CD14-positive monocyte (primary cell): ENCODE data around the gene CPEB3. TPM values are rescaled to one million over a fixed set of nuclear protein-coding genes. Genes with fewer than 3 reads are reported as not detected.
A peak's percentile ranks its signal among the peaks of the same experiment; 100 is the strongest.

Experiments
- DNase-seq, 3 donors: peaks; one replicate each; pipeline ENCODE4 v3.0.0-alpha.2; 2011 to 2022
- H2AFZ ChIP-seq: 2 replicates; pipeline ENCODE4 v1.6.0; 2012; ENCODE audit warnings: mild to moderate bottlenecking, low read depth, low read length, inconsistent platforms; ENCODE audit not compliant: insufficient read depth, poor library complexity, severe bottlenecking
- H3K27ac ChIP-seq, 2 donors: 1 replicate in 1 of 2; 2 replicates in 1 of 2; pipeline ENCODE4 v1.5.1; 2012 to 2013; ENCODE audit warnings: low read length in 2 of 2, control low read depth in 1 of 2, inconsistent platforms in 1 of 2, low read depth in 1 of 2, mild to moderate bottlenecking in 1 of 2
- H3K27me3 ChIP-seq, 2 donors: one replicate each; pipeline versions ENCODE4 v1.6.0 to v1.6.1; 2011 to 2013; ENCODE audit warnings: low read length in 2 of 2; ENCODE audit not compliant: control insufficient read depth in 2 of 2, insufficient read depth in 2 of 2
- H3K36me3 ChIP-seq, 2 donors: replicated peaks in 1 of 2; 1 replicate in 1 of 2; 2 replicates in 1 of 2; pipeline versions ENCODE4 v1.5.1 to v1.6.1; 2012 to 2013; ENCODE audit warnings: low read length in 2 of 2, control low read depth in 1 of 2, inconsistent platforms in 1 of 2, mild to moderate bottlenecking in 1 of 2; ENCODE audit not compliant: insufficient read depth in 2 of 2, control insufficient read depth in 1 of 2
- H3K4me1 ChIP-seq, 2 donors: 1 replicate in 1 of 2; 2 replicates in 1 of 2; pipeline versions ENCODE4 v1.5.1 to v1.6.1; 2012 to 2013; ENCODE audit warnings: low read length in 2 of 2, control low read depth in 1 of 2, inconsistent platforms in 1 of 2, mild to moderate bottlenecking in 1 of 2, moderate library complexity in 1 of 2; ENCODE audit not compliant: insufficient read depth in 2 of 2, control insufficient read depth in 1 of 2
- H3K4me2 ChIP-seq: replicated peaks from 2 replicates; pipeline ENCODE3; 2012; ENCODE audit warnings: low read length, moderate library complexity, mild to moderate bottlenecking; ENCODE audit not compliant: poor library complexity, severe bottlenecking; ENCODE audit errors: extremely low read depth
- H3K4me3 ChIP-seq, 3 experiments: fragments of 200-600 bp in 1 of 3; sonication (generic) in 1 of 3; replicated peaks in 1 of 3; 1 replicate in 2 of 3; 2 replicates in 1 of 3; pipeline ENCODE4 v1.5.1; 2011 to 2013; ENCODE audit warnings: low read length in 3 of 3, mild to moderate bottlenecking in 3 of 3, control low read depth in 2 of 3, low read depth in 2 of 3, inconsistent platforms in 1 of 3, moderate library complexity in 1 of 3
- H3K79me2 ChIP-seq: 2 replicates; pipeline ENCODE4 v1.6.0; 2012; ENCODE audit warnings: mild to moderate bottlenecking, control low read depth, inconsistent platforms, low read length, moderate library complexity; ENCODE audit not compliant: insufficient read depth
- H3K9ac ChIP-seq: 2 replicates; pipeline ENCODE4 v1.6.0; 2017; ENCODE audit warnings: low read length, mild to moderate bottlenecking; ENCODE audit not compliant: insufficient read depth, poor library complexity, severe bottlenecking
- H3K9me3 ChIP-seq, 2 donors: replicated peaks in 1 of 2; 1 replicate in 1 of 2; 2 replicates in 1 of 2; pipeline versions ENCODE4 v1.5.1 to v1.6.1; 2012 to 2013; ENCODE audit warnings: low read length in 2 of 2, control low read depth in 1 of 2; ENCODE audit not compliant: control insufficient read depth in 1 of 2, insufficient read depth in 1 of 2
- H4K20me1 ChIP-seq: 2 replicates; pipeline ENCODE4 v1.6.0; 2012; ENCODE audit warnings: mild to moderate bottlenecking, low read length, control low read depth, moderate library complexity; ENCODE audit not compliant: insufficient read depth
- H3K27ac Mint-ChIP-seq, 7 donors: one replicate each; pipeline ENCODE4 v1.8.0; 2020; ENCODE audit warnings: mild to moderate bottlenecking in 7 of 7, mixed read lengths in 7 of 7, moderate library complexity in 6 of 7, inconsistent platforms in 2 of 7
- H3K27me3 Mint-ChIP-seq, 3 donors: one replicate each; pipeline ENCODE4 v1.8.0; 2021 to 2022; ENCODE audit warnings: low read depth in 3 of 3, mild to moderate bottlenecking in 3 of 3, mixed read lengths in 3 of 3, moderate library complexity in 3 of 3, inconsistent platforms in 1 of 3
- H3K36me3 Mint-ChIP-seq, 2 donors: one replicate each; pipeline ENCODE4 v1.8.0; 2020; ENCODE audit warnings: mixed read lengths in 2 of 2, inconsistent platforms in 1 of 2, mild to moderate bottlenecking in 1 of 2
- H3K4me1 Mint-ChIP-seq: one replicate; pipeline ENCODE4 v1.8.0; 2020; ENCODE audit warnings: mild to moderate bottlenecking, mixed read lengths
- H3K4me3 Mint-ChIP-seq, 2 donors: one replicate each; pipeline ENCODE4 v1.8.0; 2020; ENCODE audit warnings: mild to moderate bottlenecking in 2 of 2, mixed read lengths in 2 of 2, moderate library complexity in 1 of 2
- H3K9me3 Mint-ChIP-seq, 7 donors: one replicate each; pipeline ENCODE4 v1.8.0; 2020 to 2022; ENCODE audit warnings: mixed read lengths in 7 of 7, mild to moderate bottlenecking in 6 of 7, moderate library complexity in 6 of 7, inconsistent platforms in 2 of 7
- WGBS: methylation state at CpG from one replicate; pipeline ENCODE4 v1.1.5; 2013; ENCODE audit warnings: missing lambda C conversion rate; ENCODE audit not compliant: insufficient coverage; 5-methylcytosine and 5-hydroxymethylcytosine counted together
- intact Hi-C, 2 donors: fragments of 100-400 bp; cut with micrococcal nuclease; formaldehyde crosslinking; loops; one replicate each; pipeline versions ENCODE4 v1.15.0 to v1.15.1; 2023
- polyA plus RNA-seq, 3 donors: library from polyadenylated mRNA; depleted of rRNA in 1 of 3; unstranded in 2 of 3; stranded (reverse) in 1 of 3; fragments of 300-500 nt in 2 of 3; fragments of >200 nt in 1 of 3; fragmentation: Illumina TruSeq in 2 of 3; gene quantifications; 1 replicate in 2 of 3; 2 replicates in 1 of 3; pipeline ENCODE4 v1.2.3, GENCODE V29; 2012 to 2021
- TF ChIP-seq, protein P1 (sequence below): fragments of 200-600 bp; IDR thresholded peaks from one replicate; pipeline ENCODE4 v1.8.0; 2022; ENCODE audit warnings: antibody characterized with exemption, mild to moderate bottlenecking

CPEB3 gene
- polyA plus RNA-seq, 3 donors = 1.8 to 2.9 (median 2.1) TPM

GRCh38 chr10:92305133-92306072 lies 14.5 kb upstream of the CPEB3 start:
- peaks cover 95% of the 10 kb centered on the region for H4K20me1 ChIP-seq
- Mint-ChIP-seq H3K9me3 (peaks cover 0 to 1% (median 0%) of the 10 kb centered on the region in 7 donors), H3K27ac (peak overlapping the region in 4 of 7 donors; percentile 56 to 78 (median 64)), H3K4me1 (peaks cover 13% of the 10 kb centered on the region), H3K36me3 (peaks cover under 1 to 19% of the 10 kb centered on the region in 2 donors), H3K27me3 (no peaks in the 10 kb centered on the region), H3K4me3 (no peak overlapping the region)
- DNase-seq = no peak
- peak overlapping the region in 1 of 2 donors; percentile 36 for H3K27ac ChIP-seq
- H2AFZ ChIP-seq = no peak overlapping the region
- no peaks in the 10 kb centered on the region for H3K4me1 ChIP-seq
- TF ChIP-seq, protein P1, sequence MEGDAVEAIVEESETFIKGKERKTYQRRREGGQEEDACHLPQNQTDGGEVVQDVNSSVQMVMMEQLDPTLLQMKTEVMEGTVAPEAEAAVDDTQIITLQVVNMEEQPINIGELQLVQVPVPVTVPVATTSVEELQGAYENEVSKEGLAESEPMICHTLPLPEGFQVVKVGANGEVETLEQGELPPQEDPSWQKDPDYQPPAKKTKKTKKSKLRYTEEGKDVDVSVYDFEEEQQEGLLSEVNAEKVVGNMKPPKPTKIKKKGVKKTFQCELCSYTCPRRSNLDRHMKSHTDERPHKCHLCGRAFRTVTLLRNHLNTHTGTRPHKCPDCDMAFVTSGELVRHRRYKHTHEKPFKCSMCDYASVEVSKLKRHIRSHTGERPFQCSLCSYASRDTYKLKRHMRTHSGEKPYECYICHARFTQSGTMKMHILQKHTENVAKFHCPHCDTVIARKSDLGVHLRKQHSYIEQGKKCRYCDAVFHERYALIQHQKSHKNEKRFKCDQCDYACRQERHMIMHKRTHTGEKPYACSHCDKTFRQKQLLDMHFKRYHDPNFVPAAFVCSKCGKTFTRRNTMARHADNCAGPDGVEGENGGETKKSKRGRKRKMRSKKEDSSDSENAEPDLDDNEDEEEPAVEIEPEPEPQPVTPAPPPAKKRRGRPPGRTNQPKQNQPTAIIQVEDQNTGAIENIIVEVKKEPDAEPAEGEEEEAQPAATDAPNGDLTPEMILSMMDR = no peak
- H3K4me2 ChIP-seq = no peak overlapping the region
- H3K27me3 ChIP-seq = no peaks in the 10 kb centered on the region
- 94% methylated on average over 6 of the region's 13 CpGs for WGBS
- no peak overlapping the region for H3K4me3 ChIP-seq
- H3K79me2 ChIP-seq = peaks cover 93% of the 10 kb centered on the region
- no peaks in the 10 kb centered on the region for H3K9me3 ChIP-seq
- H3K36me3 ChIP-seq = peaks cover 2 to 16% of the 10 kb centered on the region in 2 donors
- intact Hi-C loops = no loop called here
- H3K9ac ChIP-seq = no peak overlapping the region

GRCh38 chr10:92304061-92304460 lies 13.2 kb upstream of the CPEB3 start:
- no peaks in the 10 kb centered on the region for H3K4me1 ChIP-seq
- TF ChIP-seq, protein P1 = no peak
- no peak overlapping the region for H3K4me3 ChIP-seq
- 86% methylated on average over 1 of the region's 1 CpG for WGBS
- no peak for DNase-seq
- no peaks in the 10 kb centered on the region for H3K27me3 Mint-ChIP-seq
- H3K27ac Mint-ChIP-seq = no peak overlapping the region
- no peaks in the 10 kb centered on the region for H3K9me3 ChIP-seq
- peaks cover 93% of the 10 kb centered on the region for H3K79me2 ChIP-seq
- intact Hi-C loops = no loop called here
- H3K4me2 ChIP-seq = no peak overlapping the region
- H3K36me3 Mint-ChIP-seq = peaks cover 9 to 29% of the 10 kb centered on the region in 2 donors
- peaks cover 0 to 1% (median 0%) of the 10 kb centered on the region in 7 donors for H3K9me3 Mint-ChIP-seq
- H2AFZ ChIP-seq = no peak overlapping the region
- H3K4me3 Mint-ChIP-seq = no peak overlapping the region
- H3K36me3 ChIP-seq = peaks cover 6 to 29% of the 10 kb centered on the region in 2 donors
- H3K27ac ChIP-seq = no peak overlapping the region
- H3K27me3 ChIP-seq = no peaks in the 10 kb centered on the region
- peaks cover 13% of the 10 kb centered on the region for H3K4me1 Mint-ChIP-seq
- H4K20me1 ChIP-seq = peaks cover 96% of the 10 kb centered on the region
- H3K9ac ChIP-seq = no peak overlapping the region
